ENCODE measurements around the gene LARP4.
"Not testable (repeated sequence)": the region's sequence is repeated elsewhere in the genome, so short reads cannot be mapped to it uniquely, and the experiment has no call there.

Gene LARP4
- 39.2 to 329 (median 90.0) reads per million in 3 experiments for total RNA-seq

DNA sequence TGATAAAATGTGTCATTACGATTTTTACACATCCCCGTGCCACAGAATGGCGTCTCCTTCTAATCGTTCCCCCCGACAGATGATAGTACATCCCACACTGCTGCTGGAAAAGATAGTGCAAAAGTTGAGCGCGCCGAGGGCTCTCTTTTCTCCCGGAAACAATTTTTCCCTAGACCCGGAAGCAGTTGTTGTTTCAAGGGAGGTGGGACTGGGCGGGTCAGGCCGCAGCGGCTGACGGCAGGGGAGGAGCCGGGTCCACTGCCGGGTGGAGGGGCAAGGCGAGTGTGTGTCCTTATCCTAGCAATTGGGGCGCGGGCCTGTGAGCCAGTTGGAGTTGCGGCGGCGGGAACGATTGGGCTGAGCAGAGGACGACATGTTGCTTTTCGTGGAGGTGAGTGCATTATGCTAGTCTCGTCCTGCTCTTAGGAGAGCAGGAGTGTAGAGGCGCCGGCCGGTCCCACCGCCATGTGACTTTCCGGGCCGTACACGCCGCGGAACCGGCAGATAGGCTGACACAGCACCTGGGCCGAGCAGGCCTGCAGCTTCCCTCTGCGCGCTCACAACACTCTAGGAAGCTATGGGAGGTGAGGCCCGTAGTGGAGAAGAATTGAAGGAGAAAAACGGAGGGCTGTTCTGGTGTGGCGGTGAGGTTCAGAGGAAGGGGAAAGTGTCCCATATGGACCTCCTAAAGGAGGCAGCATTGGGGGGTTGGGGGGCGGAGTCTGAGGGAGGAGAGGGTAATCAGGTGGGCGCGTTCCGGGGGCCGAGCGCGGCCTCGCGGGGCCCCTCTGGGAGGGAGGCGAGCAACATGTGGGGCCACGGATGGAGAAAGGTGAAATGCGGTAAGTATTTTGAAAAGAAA lies at the start of gene LARP4:
Gene LARP4 (plus strand): TSS at position 248 of the 862 bp plus-strand sequence. CDS start 126 bp downstream, at position 374.
- DNase-seq, result peak; percentile 88

DNA sequence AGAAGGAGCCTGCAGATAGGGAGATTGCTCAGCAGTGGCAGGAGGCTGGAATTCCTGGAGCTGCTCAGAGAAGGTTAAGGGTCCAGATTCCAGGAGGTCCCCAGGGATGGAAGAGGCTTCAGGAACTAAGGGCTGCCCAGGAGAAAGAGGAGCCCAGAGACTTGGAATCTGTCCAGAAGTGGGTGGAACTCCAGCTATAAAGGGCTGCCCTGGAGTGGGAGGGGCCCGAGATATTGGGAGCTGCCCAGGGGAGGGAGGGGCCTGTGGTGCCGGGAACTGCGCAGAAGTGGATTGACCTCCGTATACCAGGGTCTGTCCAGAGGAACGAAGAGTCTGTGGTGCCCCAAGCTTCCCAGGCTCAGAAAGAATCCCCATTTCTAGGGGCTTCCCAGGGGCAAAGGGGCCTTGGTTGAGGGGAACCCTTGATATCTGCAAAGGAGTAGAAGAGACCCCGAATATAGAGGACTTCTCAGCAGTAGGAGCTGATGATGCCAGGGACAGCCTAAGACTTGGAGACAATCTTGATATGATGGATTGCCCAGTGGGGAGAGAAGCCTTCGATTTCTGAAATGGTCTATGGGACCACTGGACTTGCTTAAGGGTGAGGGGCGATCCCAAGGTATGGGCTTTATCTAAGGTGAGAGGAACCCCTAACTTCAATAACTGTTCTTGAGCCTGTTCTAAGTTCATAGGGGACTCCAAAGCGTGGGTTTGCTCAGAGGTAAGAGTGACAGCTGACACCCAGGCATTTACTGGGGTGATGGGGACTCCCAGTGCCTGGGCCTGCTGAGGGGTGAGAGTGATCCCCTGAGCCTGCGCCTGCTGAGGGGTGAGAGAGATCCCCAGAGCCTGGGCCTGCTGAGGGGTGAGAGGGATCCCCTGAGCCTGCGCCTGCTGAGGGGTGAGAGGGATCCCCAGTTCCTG lies 49.3 kb upstream of the LARP4 start:
- no peak for DNase-seq

DNA sequence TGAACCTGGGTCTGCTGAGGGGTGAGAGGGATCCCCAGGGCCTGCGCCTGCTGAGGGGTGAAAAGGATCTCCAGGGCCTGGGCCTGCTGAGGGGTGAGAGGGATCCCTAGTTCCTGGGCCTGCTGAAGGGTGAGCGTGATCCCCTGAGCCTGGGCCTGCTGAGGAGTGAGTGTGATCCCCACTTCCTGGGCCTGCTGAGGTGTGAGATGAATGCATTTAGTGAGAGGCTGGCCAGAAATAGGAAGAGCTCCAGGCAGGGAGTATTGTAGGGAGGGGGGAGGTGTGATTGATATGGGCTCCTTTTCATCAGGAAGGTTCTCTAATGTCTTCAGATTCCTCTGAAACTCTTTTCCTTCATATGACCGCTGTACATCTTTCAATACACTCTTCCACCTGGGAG lies 47.3 kb upstream of the LARP4 start:
- no peak for DNase-seq

DNA sequence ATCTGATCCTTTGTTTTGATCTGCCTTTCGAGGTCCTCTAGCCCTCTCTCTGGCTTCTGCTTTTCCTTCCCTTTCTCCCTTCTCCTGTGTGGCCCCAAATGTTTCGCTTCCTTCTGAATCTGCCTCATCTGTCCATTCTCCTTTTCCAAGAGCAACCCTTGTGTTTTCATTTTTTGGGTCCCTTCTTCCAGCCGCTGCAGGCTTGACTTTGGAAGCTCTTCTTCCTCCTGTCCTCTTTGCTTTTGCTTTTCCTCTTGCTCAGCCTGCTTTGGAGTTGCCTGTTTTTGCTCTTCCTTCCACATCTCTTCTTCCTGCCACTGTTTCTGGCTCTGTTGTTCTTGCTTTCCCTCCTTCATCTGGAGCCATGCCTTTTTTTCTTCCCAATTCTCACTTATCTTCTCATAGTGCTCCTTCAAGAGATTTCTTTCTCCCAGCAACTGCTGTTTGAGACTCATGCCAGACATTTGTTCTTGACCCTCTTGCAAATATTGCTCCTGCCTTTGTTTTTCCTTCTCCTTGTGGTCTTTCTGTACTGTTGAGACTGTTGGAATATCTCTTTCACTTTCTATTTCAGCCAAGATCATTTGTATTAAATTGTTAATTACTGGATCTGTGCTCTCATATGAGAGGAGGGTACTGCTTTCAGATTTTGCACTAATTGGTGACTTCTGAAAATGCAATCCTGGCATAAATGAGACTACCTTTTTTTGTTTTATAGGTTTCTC lies 46.7 kb upstream of the LARP4 start:
- DNase-seq, result no peak

DNA sequence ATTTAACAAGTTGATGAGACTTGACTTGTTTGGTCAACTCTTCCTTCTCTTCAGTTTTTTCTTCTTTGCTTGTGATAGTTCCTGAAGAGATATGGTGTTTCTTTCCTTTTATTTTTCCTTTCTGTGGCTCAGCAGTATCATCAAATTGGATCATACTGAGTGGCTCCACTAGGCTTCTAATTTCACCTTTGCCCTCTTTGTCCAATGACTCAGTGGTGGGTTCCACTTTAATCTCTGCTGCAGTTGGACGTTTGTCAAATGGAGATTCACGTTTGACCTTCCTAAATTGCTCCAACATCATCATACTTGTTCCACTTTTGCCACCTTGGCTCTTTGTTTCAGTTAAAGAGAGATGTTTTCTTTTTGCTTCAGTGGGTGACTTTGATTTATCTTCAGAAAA lies 45.8 kb upstream of the LARP4 start:
- no peak for DNase-seq

DNA sequence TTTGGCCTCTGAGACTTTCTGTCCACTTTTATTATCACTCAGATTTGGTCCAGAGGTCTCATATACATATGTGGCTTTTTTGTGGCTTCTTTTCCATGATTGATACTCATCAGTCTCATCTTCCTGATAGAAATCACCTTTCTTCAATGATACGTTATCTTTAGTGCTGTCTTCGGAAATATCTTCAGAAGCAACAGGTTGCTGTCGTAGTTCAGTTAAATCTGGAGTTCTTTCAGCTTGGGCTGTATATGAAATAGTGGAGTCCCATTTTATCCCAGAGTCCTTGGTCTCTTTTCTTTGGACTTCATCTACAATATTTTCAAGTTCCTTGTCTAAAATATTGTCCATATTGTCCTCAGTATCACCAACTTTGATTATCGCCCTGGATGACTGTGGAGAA lies 45.3 kb upstream of the LARP4 start:
- DNase-seq, result no peak

DNA sequence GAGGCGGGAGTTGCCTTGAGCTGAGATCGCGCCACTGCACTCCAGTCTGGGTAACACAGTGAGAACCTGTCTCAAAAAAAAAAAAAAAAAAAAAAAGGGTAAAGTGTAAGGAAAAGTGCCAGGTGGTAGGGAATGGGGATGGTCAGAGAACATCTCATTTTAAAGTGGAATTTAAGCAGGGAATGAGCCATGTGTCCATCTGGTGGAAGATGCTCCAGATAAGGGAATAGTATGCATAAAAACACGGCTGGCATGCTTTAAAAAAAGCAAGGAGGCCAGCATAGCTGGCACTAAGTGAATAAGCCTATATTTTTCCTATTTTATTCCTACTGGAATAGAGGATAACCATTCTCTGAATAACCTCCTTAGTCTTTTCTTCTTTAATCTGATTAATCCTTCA lies 38.0 kb upstream of the LARP4 start:
- no peak for DNase-seq

DNA sequence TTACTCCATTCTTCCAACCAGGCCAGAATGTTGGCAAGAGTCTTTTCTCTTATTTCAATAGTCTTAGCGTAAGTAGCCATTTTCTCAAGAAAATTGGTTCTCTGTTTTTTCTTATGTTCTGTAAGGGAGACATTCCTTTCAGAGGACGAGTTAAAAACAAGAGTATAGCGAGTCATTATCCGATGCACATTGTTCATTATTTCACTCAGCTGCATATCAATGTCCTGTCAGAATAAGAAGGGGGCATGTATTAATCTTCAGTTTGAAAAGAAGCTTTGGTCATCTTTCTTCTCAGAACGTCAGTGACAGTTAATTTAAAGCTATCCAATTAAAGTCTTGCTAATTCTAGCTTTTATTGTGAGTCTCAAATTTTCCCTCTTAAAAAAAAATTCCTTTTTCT lies 37.5 kb upstream of the LARP4 start:
- DNase-seq, result no peak

DNA sequence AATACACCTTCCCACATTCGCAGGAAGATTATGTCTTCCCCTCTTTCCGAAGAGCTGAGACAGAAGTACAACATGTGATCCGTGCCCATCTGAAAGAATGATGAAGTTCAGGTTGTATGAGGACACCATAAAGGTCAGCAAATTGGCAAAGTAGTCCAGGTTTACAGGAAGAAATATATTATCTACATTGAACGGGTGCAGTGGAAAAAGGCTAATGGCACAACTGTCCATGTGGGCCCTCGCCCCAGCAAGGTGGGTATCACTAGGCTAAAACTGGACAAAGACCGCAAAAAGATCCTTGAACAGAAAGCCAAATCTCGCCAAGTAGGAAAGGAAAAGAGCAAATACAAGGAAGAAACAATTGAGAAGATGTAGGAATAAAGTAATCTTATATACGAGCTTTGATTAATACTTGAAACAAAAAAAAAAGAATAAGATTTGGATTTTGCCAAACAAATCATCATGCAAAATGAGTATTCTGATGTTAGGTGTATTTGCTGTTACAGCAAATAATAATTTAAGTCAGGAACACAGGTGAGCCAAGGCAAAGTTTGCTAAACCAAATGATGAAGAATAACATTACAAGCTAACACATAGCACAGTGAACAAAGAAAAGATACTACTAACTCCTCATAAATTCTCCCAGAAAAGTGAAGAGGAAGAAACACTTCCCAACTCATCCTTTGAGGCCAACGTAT lies 34.8 kb upstream of the LARP4 start:
- no peak for DNase-seq

DNA sequence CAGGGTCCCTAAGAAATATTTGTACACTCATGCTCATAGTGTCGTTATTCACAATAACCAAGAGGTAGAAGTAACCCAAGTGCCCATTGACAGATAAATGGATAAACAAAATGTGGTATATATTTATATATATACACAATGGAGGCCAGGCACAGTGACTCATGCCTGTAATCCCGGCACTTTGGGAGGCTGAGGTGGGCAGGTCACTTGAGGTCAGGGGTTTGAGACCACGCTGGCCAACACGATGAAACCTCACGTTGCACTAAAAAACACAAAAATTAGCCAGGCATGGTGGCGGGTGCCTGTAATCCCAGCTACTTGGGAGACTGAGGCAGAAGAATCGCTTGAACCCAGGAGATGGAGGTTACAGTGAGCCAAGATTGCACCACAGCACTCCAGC lies 30.0 kb upstream of the LARP4 start:
- DNase-seq, result not testable (repeated sequence)

DNA sequence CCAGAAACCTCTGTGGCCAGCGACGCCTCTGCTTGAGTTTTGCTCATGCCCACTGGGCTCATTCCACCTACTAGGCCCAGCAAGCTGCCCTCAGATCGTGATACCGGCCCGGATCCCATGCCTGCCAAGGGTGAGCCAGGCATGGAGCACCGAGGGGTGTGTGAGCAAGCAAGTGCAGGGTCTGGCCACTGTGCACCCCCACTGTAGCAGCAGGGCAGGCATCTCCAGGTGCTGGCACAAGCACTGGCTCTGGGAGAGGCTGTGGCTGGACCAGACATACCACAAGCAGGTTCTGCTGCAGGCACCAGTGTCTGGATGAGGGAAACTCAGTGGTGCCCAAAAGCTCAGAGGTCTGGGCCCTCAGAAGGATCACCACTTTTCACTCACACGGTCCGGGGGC lies 24.9 kb upstream of the LARP4 start:
- no peak for DNase-seq

DNA sequence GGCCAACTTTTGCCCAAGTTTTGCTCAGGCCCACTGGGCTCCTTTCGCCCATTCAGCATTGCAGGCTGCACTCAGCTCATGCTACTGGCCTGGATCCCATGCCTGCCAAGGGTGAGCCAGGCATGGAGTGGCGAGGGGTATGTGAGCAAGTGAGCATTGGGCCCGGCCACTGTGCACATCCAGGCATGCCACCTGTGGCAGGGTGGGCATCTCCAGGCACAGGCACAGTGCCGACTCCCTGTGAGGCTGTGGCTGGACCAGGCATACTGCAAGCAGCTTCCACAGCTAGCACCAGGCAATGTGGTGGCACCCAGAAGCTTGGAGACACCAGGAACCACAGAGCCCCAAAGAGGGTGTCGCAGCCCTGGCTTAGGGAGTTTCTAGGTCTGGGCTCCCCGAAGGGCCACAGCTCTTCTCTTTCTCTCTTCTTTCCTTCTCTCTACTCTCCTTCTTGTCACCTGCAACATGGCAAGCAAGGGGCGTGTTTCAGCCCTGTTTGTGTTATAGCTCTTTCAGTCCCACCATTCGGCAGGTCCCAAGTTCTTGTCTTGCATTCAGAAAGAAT lies 19.8 kb upstream of the LARP4 start:
- DNase-seq, result no peak

DNA sequence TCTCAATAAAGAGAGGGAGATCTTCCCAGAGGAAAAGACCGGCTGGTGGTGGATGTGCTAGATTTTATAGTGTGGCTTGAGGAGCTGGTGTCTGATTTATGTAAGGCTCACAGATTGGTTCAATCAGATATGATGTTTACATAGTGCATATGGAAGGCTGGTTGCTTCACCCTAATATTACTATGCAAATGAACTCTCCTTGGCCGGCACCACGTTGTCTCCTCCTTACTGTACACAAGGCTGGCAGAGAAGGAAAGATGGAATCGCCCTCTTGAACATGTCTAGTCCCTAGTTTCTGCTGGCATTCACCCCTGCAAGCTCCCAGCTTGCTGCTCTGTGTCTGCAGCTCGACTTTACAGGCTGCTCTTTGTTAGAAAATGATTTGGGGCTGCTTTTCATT lies 13.2 kb upstream of the LARP4 start:
- no peak for DNase-seq

DNA sequence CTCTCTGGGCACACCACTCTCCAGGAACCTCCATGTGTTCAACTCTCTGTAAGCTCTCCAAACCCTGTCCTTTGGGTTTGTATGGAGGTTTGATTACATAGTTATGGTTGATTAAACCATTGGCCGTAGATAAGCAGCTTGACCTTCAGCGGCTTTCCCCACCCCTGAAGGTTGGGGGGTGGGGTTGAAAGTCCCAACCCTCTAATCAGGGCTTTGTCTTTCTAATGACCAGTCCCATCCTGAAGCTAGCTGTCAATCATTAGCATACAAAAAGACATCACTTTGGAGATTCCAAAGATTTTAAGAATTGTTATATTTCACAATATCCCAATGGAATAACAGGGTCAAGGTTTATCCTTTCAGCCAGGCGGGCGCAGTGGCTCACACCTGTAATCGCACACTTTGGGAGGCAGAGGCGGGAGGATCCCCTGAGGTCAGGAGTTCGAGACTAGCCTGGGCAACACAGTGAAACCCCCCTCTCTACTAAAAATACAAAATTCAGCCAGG lies 12.7 kb upstream of the LARP4 start:
- no peak for DNase-seq

DNA sequence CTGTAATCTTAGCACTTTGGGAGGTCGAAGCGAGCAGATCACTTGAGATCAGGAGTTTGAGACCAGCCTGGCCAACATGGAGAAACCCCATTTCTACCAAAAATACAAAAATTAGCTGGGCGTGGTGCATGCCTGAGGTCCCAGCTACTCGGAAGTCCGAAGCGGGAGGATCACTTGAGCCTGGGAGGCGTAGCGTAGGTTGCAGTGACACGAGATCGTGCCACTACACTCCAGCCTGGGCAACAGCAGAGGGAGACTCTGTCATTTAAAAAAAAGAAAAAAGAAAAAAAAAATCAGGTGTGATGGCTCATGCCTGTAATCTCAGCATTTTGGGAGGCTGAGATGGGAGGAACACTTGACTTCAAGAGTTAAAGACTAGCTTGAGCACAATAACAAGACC lies 11.9 kb upstream of the LARP4 start:
- DNase-seq, result not testable (repeated sequence)

DNA sequence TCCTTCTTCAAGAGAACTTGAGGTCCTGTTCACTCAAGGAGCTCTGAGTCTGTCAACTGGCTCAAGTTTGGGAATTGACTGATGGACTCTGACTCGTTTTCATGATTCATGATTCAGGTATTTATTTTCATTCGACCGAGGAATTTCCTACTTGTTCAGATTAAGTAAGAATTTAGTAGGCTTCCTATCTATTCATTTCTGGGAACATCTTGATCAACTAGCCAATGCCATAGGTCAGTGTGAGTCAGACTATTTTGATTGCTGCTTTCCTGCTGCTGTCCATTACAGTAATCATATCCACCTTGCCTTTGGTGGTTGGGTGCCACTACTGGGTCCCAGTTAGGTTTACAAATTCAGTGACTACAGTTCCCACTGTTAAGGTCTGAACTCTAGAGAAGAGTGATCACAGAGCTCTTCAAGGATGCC lies 10.4 kb upstream of the LARP4 start:
- no peak for DNase-seq

DNA sequence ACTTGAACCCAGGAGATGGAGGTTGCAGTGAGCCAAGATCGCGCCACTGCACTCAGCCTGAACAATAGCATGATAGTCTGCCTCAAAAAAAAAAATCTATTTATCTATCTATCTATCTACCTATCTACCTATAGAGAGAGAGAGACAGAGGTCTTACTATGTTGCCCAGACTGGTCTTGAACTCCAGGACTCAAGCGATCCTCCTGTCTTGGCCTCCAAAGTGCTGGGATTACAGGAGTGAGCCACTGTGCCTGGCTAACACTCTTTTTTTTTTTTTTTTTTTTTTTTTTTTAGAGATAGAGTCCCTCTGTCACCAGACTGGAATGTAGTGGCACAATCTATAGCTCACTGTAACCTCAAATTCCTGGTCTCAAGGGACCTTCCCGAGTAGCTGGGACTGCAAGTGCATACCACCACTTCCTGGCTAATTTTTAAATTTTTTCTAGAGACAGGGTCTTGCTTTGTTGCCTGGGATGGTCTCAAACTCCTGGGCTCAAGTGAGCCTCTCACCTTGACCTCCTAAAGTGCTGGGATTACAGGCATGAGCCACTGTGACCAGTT lies 6.1 kb upstream of the LARP4 start:
- no peak for DNase-seq

DNA sequence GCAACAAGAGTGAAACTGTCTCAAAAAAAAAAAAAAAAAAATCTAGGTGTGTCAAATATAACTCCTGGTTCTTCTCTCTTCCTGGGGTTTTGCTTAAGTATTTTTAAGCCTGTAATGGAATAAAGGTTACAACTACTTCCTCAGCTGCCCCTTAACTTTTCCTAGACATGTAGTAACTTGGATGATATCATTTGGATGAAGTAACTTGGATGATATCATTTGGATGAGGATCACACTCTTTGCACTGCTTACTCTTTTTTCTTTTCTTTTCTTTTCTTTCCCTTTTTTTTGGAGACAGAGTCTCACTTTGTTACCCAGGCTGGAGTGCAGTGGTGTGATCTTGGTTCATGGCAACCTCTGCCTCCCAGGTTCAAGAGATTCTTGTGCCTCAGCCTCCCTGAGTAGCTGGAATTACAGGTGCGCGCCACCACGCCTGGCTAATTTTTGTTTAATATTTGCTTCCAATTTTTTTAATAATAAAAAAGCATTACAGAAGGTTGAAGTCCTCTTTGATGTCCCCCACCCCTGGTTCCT lies 3.5 kb upstream of the LARP4 start:
- no peak for DNase-seq

DNA sequence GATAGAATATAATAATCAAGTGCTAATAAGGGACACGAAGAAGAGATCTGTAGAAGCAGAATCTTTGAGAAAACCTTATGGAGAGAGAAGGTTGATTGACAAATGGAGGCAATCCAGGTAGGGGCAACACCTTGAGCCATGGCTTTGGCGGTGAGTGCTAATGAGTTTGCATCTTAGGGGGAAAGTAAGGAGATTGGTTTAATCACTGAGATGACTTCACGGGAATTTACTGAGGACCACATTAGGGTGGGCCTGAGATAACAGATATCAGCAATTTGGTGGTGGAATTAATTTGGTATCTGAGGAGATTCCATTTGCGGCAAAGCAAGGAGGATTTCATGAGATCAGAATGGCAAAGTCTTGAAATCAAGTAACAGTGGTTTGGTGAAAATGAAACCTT lies 1.8 kb upstream of the LARP4 start:
- no peak for DNase-seq

DNA sequence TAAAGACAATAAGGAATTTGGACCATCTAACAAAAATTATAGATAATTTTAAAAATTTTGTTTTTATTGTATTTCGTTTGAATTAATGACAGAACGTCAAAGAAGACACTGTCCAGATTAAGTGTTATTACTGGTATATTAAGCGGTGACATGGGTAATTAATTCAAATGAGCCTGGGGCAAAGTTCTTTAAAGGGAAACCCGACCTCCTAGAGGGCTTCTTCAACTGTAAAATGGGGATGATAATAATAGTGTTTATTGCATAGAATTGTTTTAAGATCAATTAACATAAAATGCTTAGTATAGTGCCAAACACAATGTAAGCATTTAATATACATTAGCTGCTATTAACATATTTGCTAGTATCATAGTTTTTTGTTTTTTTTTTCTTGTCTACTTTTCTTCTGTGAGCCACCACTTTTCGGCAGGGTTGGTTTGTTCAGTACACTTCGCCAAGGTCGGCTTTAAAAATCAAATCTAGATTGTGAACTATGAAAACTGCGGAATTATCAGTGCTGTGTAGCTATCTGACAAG lies 514 bp upstream of the LARP4 start:
- no peak for DNase-seq

DNA sequence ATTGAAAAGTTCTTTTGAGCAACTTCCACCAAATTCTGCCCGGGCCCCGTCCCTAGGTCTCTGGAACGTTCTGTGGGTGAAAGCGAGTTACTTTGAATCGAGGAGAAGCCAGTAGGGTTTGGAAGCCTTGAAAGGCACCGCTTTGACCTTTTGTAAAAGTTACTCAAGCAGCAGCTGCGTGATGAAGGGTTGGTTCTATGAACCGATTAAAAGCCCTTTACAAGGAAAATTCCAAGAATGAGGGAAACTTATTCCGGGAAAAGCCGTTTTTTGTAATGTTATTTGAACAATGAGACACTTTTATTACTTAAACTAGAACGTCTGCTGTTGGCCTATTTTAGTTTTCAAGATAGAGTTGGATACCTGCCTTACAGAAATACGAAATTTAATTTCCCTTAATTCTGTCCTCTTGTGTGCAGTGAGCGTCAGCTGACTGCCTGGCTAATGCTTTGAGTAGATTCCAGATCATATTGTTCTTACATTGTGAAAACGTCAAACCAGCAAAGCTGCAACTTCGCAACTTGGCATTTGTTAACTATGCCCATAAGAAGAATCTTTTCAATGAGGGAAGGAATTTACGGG lies 906 bp downstream of the LARP4 start:
- no peak for DNase-seq

All from central memory CD4-positive, alpha-beta T cell (primary cell).